Stomach (tissue), 9 donors: ENCODE results near the gene LRP1B. TPM values are rescaled to one million over a fixed set of nuclear protein-coding genes. Genes with fewer than 3 reads are reported as not detected.

Experiments used
- DNase-seq, 2 donors: peaks; one replicate each; pipeline versions ENCODE4 v3.0.0 to v3.0.0-alpha.2; 2013 to 2019
- H3K27ac ChIP-seq, 5 donors: fragments of 200-600 bp in 4 of 5; sonication (generic) in 4 of 5; one replicate each; pipeline ENCODE4 v1.5.1; 2013 to 2019; ENCODE audit warnings: mild to moderate bottlenecking in 1 of 5, moderate library complexity in 1 of 5
- H3K27me3 ChIP-seq, 3 donors: fragments of 200-600 bp; sonication (generic); one replicate each; pipeline ENCODE4 v1.5.1; 2017 to 2019; ENCODE audit warnings: mixed run types in 1 of 3
- H3K36me3 ChIP-seq, 4 donors: fragments of 200-600 bp; sonication (generic); 1 replicate in 3 of 4; 2 replicates in 1 of 4; pipeline ENCODE4 v1.5.1; 2016 to 2019
- H3K4me1 ChIP-seq, 4 donors: fragments of 200-600 bp; sonication (generic); one replicate each; pipeline ENCODE4 v1.5.1; 2016 to 2019
- H3K4me3 ChIP-seq, 4 donors: fragments of 200-600 bp; sonication (generic) in 3 of 4; one replicate each; pipeline ENCODE4 v1.5.1; 2016 to 2019; ENCODE audit warnings: mild to moderate bottlenecking in 1 of 4
- H3K9me3 ChIP-seq, 4 donors: fragments of 200-600 bp; sonication (generic); one replicate each; pipeline ENCODE4 v1.5.1; 2016 to 2019
- CTCF ChIP-seq, 7 experiments: fragments of 450-650 bp in 4 of 7; fragments of 200-600 bp in 3 of 7; sonication (generic) in 3 of 7; IDR thresholded peaks; one replicate each; pipeline ENCODE4 v1.5.1; 2016 to 2019; ENCODE audit warnings: antibody characterized with exemption in 7 of 7, control low read depth in 2 of 7, mild to moderate bottlenecking in 1 of 7
- EP300 ChIP-seq: sonication (generic); formaldehyde crosslinking; IDR thresholded peaks from one replicate; pipeline ENCODE4 v1.6.1; 2017; ENCODE audit warnings: antibody characterized with exemption
- POLR2A ChIP-seq, 4 donors: fragments of 450-650 bp; IDR thresholded peaks; one replicate each; pipeline ENCODE4 v1.6.1; 2016; ENCODE audit warnings: antibody characterized with exemption in 4 of 4, control low read depth in 2 of 4, mild to moderate bottlenecking in 1 of 4, moderate library complexity in 1 of 4
- POLR2AphosphoS5 ChIP-seq, 3 donors: sonication (generic); formaldehyde crosslinking; IDR thresholded peaks; one replicate each; pipeline ENCODE4 v1.6.1; 2016; ENCODE audit warnings: antibody characterized with exemption in 3 of 3
- WGBS, 5 donors: extraction: QIAGEN DNeasy Blood & Tissue Kit in 3 of 5; methylation state at CpG; one replicate each; pipeline versions ENCODE4 v1.1.5 to v1.1.7; 2013 to 2018; 5-methylcytosine and 5-hydroxymethylcytosine counted together
- intact Hi-C: fragments of 100-400 bp; cut with DNase I; formaldehyde crosslinking; loops from one replicate; pipeline ENCODE4 v1.15.1; 2023; ENCODE audit warnings: low total_unique reads
- polyA plus RNA-seq, 3 donors: library from polyadenylated mRNA; stranded (reverse); fragments of 200-250 nt; gene quantifications; one replicate each; pipeline ENCODE4 v1.2.3, GENCODE V29; 2013
- total RNA-seq, 5 donors: library from RNA; depleted of rRNA; stranded (reverse); fragments of >200 nt; gene quantifications; one replicate each; pipeline versions ENCODE4 v1.1.0 to v1.2.3, GENCODE V29; 2014 to 2016
- donor health status: healthy with polysubstance abuse.
- donor health status: Bipolar disorder and iron deficiency.
- donor health status: healthy.

Gene LRP1B
- total and polyA plus RNA-seq, 8 donors: under 0.01 to 9.0 (median 0.38) TPM

GRCh38 chr2:142037066-142037465 is 93.8 kb downstream of the LRP1B start:
- no peak overlapping the region for H3K27ac ChIP-seq
- H3K36me3 ChIP-seq: no peaks in the 10 kb centered on the region
- DNase-seq: no peak
- 59 to 70% (median 63%) methylated on average over 3 of the region's 3 CpGs for WGBS, 5 donors
- TF ChIP-seq POLR2AphosphoS5 (IDR thresholded peaks at IDR 0.05): no peak
- TF ChIP-seq EP300: no peak
- TF ChIP-seq POLR2A (IDR thresholded peaks at IDR 0.05): no peak
- no peak for TF ChIP-seq CTCF (IDR thresholded peaks at IDR 0.05)
- H3K27me3 ChIP-seq: no peaks in the 10 kb centered on the region
- H3K4me1 ChIP-seq: no peaks in the 10 kb centered on the region
- intact Hi-C loops: no loop called here
- H3K9me3 ChIP-seq: no peaks in the 10 kb centered on the region
- no peak overlapping the region for H3K4me3 ChIP-seq

DNA sequence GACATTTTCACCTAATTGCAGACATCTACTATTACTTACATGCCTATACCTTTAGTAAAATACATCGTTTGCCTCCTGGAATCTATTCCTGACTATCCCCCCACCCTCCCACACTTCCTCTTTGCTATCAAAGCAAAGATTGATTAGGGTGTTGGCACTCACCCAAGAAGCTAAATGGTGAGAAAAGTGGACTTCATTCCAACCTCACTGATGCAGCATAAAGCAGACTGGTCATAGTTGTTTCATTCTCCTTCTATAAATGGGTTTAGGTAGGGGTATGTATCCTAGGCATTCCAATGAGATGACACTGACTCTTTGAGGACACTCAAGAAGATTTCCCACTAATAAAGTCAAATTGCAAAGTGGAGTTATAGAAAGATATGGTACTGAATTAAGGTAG is 97.4 kb downstream of the LRP1B start:
- 5 to 29% (median 13%) methylated on average over 1 of the region's 1 CpG for WGBS, 5 donors
- Histone ChIP-seq H3K4me1 (no peaks in the 10 kb centered on the region), H3K9me3 (no peaks in the 10 kb centered on the region), H3K27ac (no peak overlapping the region), H3K4me3 (no peak overlapping the region), H3K27me3 (no peaks in the 10 kb centered on the region), H3K36me3 (no peaks in the 10 kb centered on the region)
- peak in 1 of 2 donors; percentile 4 for DNase-seq
- TF ChIP-seq EP300: no peak
- no peak for TF ChIP-seq POLR2AphosphoS5 (IDR thresholded peaks at IDR 0.05)
- intact Hi-C loops: no loop called here

DNA sequence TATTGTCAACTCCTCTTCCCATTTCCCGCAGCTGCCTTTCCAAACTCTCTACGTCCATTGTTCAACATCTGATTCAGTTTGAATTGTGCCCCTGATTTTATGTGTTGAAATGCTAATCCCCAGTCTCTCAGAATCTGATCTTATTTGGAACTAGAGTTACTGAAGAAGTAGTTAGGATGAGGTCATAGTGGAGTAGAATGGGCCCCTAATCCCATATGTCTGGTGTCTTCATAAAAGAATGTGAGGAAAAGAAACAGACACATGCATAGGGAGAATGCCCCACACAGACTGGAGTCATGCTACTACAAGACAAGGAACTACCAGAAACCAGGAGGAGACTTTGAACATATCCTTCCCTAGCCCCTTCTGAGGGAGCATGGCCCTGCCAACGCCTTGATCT is 99.2 kb downstream of the LRP1B start:
- Histone ChIP-seq H3K27ac (no peak overlapping the region), H3K9me3 (no peaks in the 10 kb centered on the region), H3K36me3 (no peaks in the 10 kb centered on the region), H3K27me3 (no peaks in the 10 kb centered on the region), H3K4me3 (no peak overlapping the region), H3K4me1 (no peaks in the 10 kb centered on the region)
- no peak for DNase-seq
- WGBS, 5 donors: 60 to 89% (median 82%) methylated on average over 3 of the region's 3 CpGs
- no peak for TF ChIP-seq POLR2AphosphoS5 (IDR thresholded peaks at IDR 0.05)
- TF ChIP-seq CTCF (IDR thresholded peaks at IDR 0.05): no peak
- TF ChIP-seq EP300: no peak
- TF ChIP-seq POLR2A (IDR thresholded peaks at IDR 0.05): no peak
- intact Hi-C loops: no loop called here

- Histone ChIP-seq H3K36me3 (no peaks in the 10 kb centered on the region), H3K27me3 (no peaks in the 10 kb centered on the region), H3K4me3 (no peak overlapping the region), H3K4me1 (no peaks in the 10 kb centered on the region), H3K27ac (no peak overlapping the region), H3K9me3 (no peaks in the 10 kb centered on the region)
- TF ChIP-seq POLR2AphosphoS5 (IDR thresholded peaks at IDR 0.05) (no peak), POLR2A (IDR thresholded peaks at IDR 0.05) (no peak)
- intact Hi-C loops: no loop called here
- DNase-seq: no peak
- WGBS, 5 donors: 69 to 79% (median 75%) methylated on average over 2 of the region's 2 CpGs
Measured at GRCh38 chr2:142030735-142031134, 100.1 kb downstream of the LRP1B start.

GRCh38 chr2:142029974-142030373 is 100.8 kb downstream of the LRP1B start:
- no peaks in the 10 kb centered on the region for H3K36me3 ChIP-seq
- intact Hi-C loops: no loop called here
- H3K27ac ChIP-seq: no peak overlapping the region
- H3K9me3 ChIP-seq: no peaks in the 10 kb centered on the region
- no peak for DNase-seq
- H3K27me3 ChIP-seq: no peaks in the 10 kb centered on the region
- no peak overlapping the region for H3K4me3 ChIP-seq
- TF ChIP-seq CTCF (IDR thresholded peaks at IDR 0.05): no peak
- TF ChIP-seq POLR2A (IDR thresholded peaks at IDR 0.05): no peak
- TF ChIP-seq EP300: no peak
- no peak for TF ChIP-seq POLR2AphosphoS5 (IDR thresholded peaks at IDR 0.05)
- H3K4me1 ChIP-seq: no peaks in the 10 kb centered on the region
- 91 to 98% (median 95%) methylated on average over 1 of the region's 1 CpG for WGBS, 5 donors
